ENCODE measurements around the gene PLS3.
"Not testable (repeated sequence)": the region's sequence is repeated elsewhere in the genome, so short reads cannot be mapped to it uniquely, and the experiment has no call there.

Gene PLS3

GRCh38 chrX:115533485-115533884 lies 27.5 kb upstream of the PLS3 start:
- DNase-seq (ENCODE audit: low read depth): no peak
- no peak overlapping the region for H3K4me3 ChIP-seq (ENCODE audit: low read depth, low read length)
- TF ChIP-seq CTCF (IDR thresholded peaks at IDR 0.05; ENCODE audit: low read depth, low read length, missing control alignments): no peak

GRCh38 chrX:115534383-115534782 lies 26.6 kb upstream of the PLS3 start:
- no peak for TF ChIP-seq CTCF (IDR thresholded peaks at IDR 0.05; ENCODE audit: low read depth, low read length, missing control alignments)
- no peak overlapping the region for H3K4me3 ChIP-seq (ENCODE audit: low read depth, low read length)
- DNase-seq (ENCODE audit: low read depth): no peak

GRCh38 chrX:115535421-115535820 lies 25.6 kb upstream of the PLS3 start:
- no peak overlapping the region for H3K4me3 ChIP-seq (ENCODE audit: low read depth, low read length)
- no peak for DNase-seq (ENCODE audit: low read depth)
- no peak for TF ChIP-seq CTCF (IDR thresholded peaks at IDR 0.05; ENCODE audit: low read depth, low read length, missing control alignments)

GRCh38 chrX:115535844-115536243 lies 25.1 kb upstream of the PLS3 start:
- no peak overlapping the region for H3K4me3 ChIP-seq (ENCODE audit: low read depth, low read length)
- no peak for DNase-seq (ENCODE audit: low read depth)
- no peak for TF ChIP-seq CTCF (IDR thresholded peaks at IDR 0.05; ENCODE audit: low read depth, low read length, missing control alignments)

- H3K4me3 ChIP-seq (ENCODE audit: low read depth, low read length): no peak overlapping the region
- no peak for DNase-seq (ENCODE audit: low read depth)
Measured at GRCh38 chrX:115539841-115540240, 21.1 kb upstream of the PLS3 start.

DNA sequence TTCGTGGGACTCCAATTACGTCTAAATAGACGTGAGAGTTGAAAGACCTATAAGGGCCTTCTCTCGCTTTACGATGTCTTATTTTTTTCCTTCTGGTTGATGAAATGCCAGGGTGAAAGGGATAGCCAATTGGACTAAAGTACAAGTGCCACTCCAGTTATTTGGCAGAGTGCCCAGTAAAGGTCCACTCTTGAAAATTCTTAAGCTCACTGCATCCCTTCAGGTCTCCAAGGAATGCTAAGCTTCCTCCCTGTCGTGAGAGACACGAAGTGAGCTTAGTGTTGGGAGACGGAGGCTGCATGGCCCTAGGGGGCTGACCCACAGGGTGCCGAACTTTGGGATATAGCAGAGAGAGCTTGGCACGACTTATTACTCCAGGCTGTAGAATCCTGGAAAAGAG lies 19.9 kb upstream of the PLS3 start:
- not testable (repeated sequence) for DNase-seq (ENCODE audit: low read depth)

More at GRCh38 chrX:115539841-115540240, 21.1 kb upstream of the PLS3 start:
- TF ChIP-seq CTCF (IDR thresholded peaks at IDR 0.05; ENCODE audit: low read depth, low read length, missing control alignments): no peak

GRCh38 chrX:115547448-115547847 lies 13.5 kb upstream of the PLS3 start:
- no peak for DNase-seq (ENCODE audit: low read depth)
- no peak for TF ChIP-seq CTCF (IDR thresholded peaks at IDR 0.05; ENCODE audit: low read depth, low read length, missing control alignments)
- H3K4me3 ChIP-seq (ENCODE audit: low read depth, low read length): no peak overlapping the region

More for the DNA sequence above, 19.9 kb upstream of the PLS3 start:
- H3K4me3 ChIP-seq (ENCODE audit: low read depth, low read length): not testable (repeated sequence)

- TF ChIP-seq CTCF (IDR thresholded peaks at IDR 0.05; ENCODE audit: low read depth, low read length, missing control alignments): no peak
- DNase-seq (ENCODE audit: low read depth): no peak
- H3K4me3 ChIP-seq (ENCODE audit: low read depth, low read length): no peak overlapping the region
Measured at GRCh38 chrX:115549008-115549407, 12.0 kb upstream of the PLS3 start.

All from GM12864 (cell line).